BJ (cell line): Measurements from ENCODE around the gene SRP9. TPM values are rescaled to one million over a fixed set of nuclear protein-coding genes. Genes with fewer than 3 reads are reported as not detected.
"Not testable (repeated sequence)": the region's sequence is repeated elsewhere in the genome, so short reads cannot be mapped to it uniquely, and the experiment has no call there.

Experiments
- CTCF ChIA-PET: fragments of 350-600 bp; formaldehyde crosslinking; extraction: SDS; loops from one replicate; lab custom pipeline; 2021; ENCODE audit warnings: antibody characterized with exemption, inconsistent platforms; lab: Yijun Ruan, JAX
- POLR2A ChIA-PET: fragments of 300-600 bp; sonication (Branson Sonifier 250); formaldehyde crosslinking; extraction: SDS; loops from one replicate; lab custom pipeline; 2021; ENCODE audit warnings: antibody characterized with exemption; lab: Charles Lee
- DNase-seq: peaks from one replicate; pipeline ENCODE4 v3.0.0-alpha.2; 2011; ENCODE audit warnings: low read depth
- H3K27me3 ChIP-seq: 2 replicates; pipeline ENCODE4 v1.6.0; 2011; ENCODE audit warnings: low read length; ENCODE audit not compliant: control insufficient read depth, insufficient read depth
- H3K36me3 ChIP-seq: 2 replicates; pipeline ENCODE4 v1.5.1; 2011; ENCODE audit warnings: low read length; ENCODE audit not compliant: control insufficient read depth, insufficient read depth
- H3K4me3 ChIP-seq: 2 replicates; pipeline ENCODE4 v1.5.1; 2011; ENCODE audit warnings: low read depth, mild to moderate bottlenecking, control low read depth, low read length
- polyA plus RNA-seq: library from polyadenylated mRNA; depleted of rRNA; stranded (reverse); fragments of >200 nt; gene quantifications from 2 replicates; pipeline ENCODE4 v1.2.3, GENCODE V29; 2011
- TF ChIP-seq, protein P1 (sequence below): IDR thresholded peaks from 2 replicates; pipeline ENCODE4 v1.5.1; 2011; ENCODE audit warnings: low read depth, mild to moderate bottlenecking, control low read depth, inconsistent platforms, low read length, moderate library complexity; ENCODE audit not compliant: insufficient read depth

Gene SRP9
- polyA plus RNA-seq, 1 experiment = 250 TPM

- H3K4me3 ChIP-seq = no peak overlapping the region
- DNase-seq = no peak
Measured at GRCh38 chr1:225813214-225813964, 35.8 kb downstream of the SRP9 start.

GRCh38 chr1:225814381-225814780 lies 36.8 kb downstream of the SRP9 start:
- Histone ChIP-seq H3K27me3 (no peaks in the 10 kb centered on the region), H3K36me3 (no peaks in the 10 kb centered on the region), H3K4me3 (no peak overlapping the region)
- CTCF ChIA-PET = interaction anchor here (1.6 to 3.2 kb wide), 3 partner anchors 37 to 339 kb away, joined by 3 to 11 read pairs (median 10); partner anchors contain the start of gene SRP9
- TF ChIP-seq, protein P1, sequence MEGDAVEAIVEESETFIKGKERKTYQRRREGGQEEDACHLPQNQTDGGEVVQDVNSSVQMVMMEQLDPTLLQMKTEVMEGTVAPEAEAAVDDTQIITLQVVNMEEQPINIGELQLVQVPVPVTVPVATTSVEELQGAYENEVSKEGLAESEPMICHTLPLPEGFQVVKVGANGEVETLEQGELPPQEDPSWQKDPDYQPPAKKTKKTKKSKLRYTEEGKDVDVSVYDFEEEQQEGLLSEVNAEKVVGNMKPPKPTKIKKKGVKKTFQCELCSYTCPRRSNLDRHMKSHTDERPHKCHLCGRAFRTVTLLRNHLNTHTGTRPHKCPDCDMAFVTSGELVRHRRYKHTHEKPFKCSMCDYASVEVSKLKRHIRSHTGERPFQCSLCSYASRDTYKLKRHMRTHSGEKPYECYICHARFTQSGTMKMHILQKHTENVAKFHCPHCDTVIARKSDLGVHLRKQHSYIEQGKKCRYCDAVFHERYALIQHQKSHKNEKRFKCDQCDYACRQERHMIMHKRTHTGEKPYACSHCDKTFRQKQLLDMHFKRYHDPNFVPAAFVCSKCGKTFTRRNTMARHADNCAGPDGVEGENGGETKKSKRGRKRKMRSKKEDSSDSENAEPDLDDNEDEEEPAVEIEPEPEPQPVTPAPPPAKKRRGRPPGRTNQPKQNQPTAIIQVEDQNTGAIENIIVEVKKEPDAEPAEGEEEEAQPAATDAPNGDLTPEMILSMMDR = no peak
- POLR2A ChIA-PET = interaction anchor here (0.5 kb wide), 1 partner anchor 20 kb away, joined by 3 read pairs; no protein-coding TSS in a partner anchor
- no peak for DNase-seq

More at GRCh38 chr1:225813214-225813964, 35.8 kb downstream of the SRP9 start:
- Histone ChIP-seq H3K27me3 (no peaks in the 10 kb centered on the region), H3K36me3 (no peaks in the 10 kb centered on the region)
- TF ChIP-seq, protein P1 = no peak
- CTCF ChIA-PET = interaction anchor here (0.7 to 3.2 kb wide), 9 partner anchors 11 to 374 kb away, joined by 3 to 11 read pairs (median 3); partner anchors contain the start of gene SRP9
- POLR2A ChIA-PET = no interaction called here

DNA sequence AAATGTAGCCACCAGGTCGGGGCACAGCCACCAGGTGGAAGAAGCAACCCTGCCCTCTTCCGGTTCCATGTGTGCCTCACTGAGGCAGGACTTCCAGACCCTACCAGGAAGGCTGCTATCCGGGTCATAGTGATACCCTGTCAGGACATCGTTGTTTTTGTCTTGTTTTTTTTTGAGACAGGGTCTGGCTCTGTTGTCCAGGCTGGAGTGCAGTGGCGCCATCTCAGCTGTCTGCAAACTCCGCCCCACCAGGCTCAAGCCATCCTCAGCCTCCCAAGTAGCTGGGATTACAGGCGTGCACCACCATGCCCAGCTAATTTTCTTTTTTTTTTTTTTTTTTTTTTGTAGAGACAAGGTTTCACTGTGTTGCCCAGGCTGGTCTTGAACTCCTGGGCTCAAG lies 37.5 kb downstream of the SRP9 start:
- CTCF ChIA-PET = interaction anchor here (3.2 kb wide), 1 partner anchor 340 kb away, joined by 11 read pairs; no protein-coding TSS in a partner anchor
- H3K4me3 ChIP-seq, DNase-seq, H3K36me3 ChIP-seq, H3K27me3 ChIP-seq, POLR2A ChIA-PET: not testable (repeated sequence)

- Histone ChIP-seq H3K4me3 (no peak overlapping the region), H3K36me3 (no peaks in the 10 kb centered on the region), H3K27me3 (no peaks in the 10 kb centered on the region)
- no peak for DNase-seq
- TF ChIP-seq, protein P1 = no peak
- CTCF ChIA-PET = no interaction called here
- POLR2A ChIA-PET = no interaction called here
Measured at GRCh38 chr1:225815526-225816178, 38.0 kb downstream of the SRP9 start.

DNA sequence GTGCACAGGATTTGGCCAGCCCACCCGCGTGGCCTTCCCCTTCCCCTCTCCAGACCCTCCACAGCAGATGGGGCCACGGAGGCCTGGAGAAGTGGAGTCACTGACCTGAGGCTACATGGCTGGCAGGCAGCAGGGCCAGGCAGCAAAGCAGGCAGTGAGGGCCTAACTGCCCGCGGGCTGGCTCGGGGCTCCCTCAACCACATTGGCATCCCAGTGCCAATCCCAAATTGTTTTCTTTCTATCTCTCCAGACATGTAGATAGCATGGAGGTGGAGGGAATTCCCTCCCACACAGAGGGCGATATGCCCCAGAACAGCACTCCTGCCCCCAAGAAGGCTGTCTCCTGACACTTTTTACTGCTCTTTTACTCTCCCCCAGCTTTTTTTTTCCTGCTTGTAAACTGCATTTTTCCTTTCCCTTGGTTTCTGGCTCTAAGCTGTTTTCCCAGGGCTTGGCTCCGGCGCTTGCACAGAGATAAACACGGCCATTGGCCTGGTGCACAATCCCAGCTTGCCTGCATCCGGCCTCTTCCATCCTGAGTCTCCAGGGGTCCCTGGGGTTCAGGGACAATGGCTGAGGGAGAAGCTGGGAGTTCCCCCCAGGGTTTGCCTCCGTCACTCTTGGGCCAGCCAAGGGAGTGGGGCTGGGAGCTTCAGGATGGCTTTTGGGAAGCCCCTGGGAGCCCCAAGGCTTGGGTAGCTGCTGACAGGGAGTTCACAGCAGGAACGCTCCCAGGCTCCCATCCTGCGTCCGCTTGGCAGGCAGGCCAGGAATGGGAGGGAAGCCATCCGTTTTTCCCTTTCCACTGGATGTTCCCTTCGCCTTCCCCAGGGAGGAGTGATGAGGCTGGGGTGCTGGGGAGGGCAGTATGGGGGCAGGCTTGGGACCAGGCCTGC lies 39.3 kb downstream of the SRP9 start:
- DNase-seq = no peak
- Histone ChIP-seq H3K36me3 (no peaks in the 10 kb centered on the region), H3K4me3 (no peak overlapping the region), H3K27me3 (no peaks in the 10 kb centered on the region)
- ChIA-PET POLR2A (interaction anchor here (0.7 kb wide), 1 partner anchor 9 kb away, joined by 3 read pairs; no protein-coding TSS in a partner anchor), CTCF (interaction anchor here (0.7 kb wide), 1 partner anchor 30 kb away, joined by 3 read pairs; no protein-coding TSS in a partner anchor)
- TF ChIP-seq, protein P1 = no peak
